NT2/D1 (cell line): ENCODE measurements around the gene MEOX1.

Experiments used
- DNase-seq: peaks from one replicate; pipeline ENCODE4 v3.0.0-alpha.2; 2011; ENCODE audit warnings: low read depth, low spot score
- H3K27me3 ChIP-seq: 2 replicates; pipeline ENCODE4 v1.6.0; 2011; ENCODE audit warnings: mild to moderate bottlenecking; ENCODE audit not compliant: insufficient read length, insufficient read depth
- H3K36me3 ChIP-seq: 2 replicates; pipeline ENCODE4 v1.6.1; 2011; ENCODE audit warnings: mild to moderate bottlenecking, low read length, mixed read lengths; ENCODE audit not compliant: insufficient read depth, insufficient read length
- H3K4me1 ChIP-seq: 2 replicates; pipeline ENCODE4 v1.5.1; 2011; ENCODE audit not compliant: insufficient read depth, insufficient read length
- H3K4me3 ChIP-seq: 2 replicates; pipeline ENCODE4 v1.5.1; 2011; ENCODE audit warnings: low read depth; ENCODE audit not compliant: insufficient read length
- H3K9ac ChIP-seq: 2 replicates; pipeline ENCODE4 v1.6.0; 2011; ENCODE audit warnings: low read depth; ENCODE audit not compliant: insufficient read length
- H3K9me3 ChIP-seq: 2 replicates; pipeline ENCODE4 v1.5.1; 2011; ENCODE audit warnings: mild to moderate bottlenecking, low read length; ENCODE audit not compliant: insufficient read depth
- SUZ12 ChIP-seq: IDR thresholded peaks from 2 replicates; pipeline ENCODE4 v1.6.1; 2011; ENCODE audit not compliant: insufficient read length, insufficient read depth; ENCODE audit errors: extremely low read depth
- YY1 ChIP-seq: IDR thresholded peaks from 2 replicates; pipeline ENCODE4 v1.6.1; 2011; ENCODE audit not compliant: insufficient read length, insufficient read depth
- ZNF274 ChIP-seq: IDR thresholded peaks from 2 replicates; pipeline ENCODE4 v1.6.1; 2011; ENCODE audit warnings: mild to moderate bottlenecking, low read depth, low read length

Gene MEOX1

DNA sequence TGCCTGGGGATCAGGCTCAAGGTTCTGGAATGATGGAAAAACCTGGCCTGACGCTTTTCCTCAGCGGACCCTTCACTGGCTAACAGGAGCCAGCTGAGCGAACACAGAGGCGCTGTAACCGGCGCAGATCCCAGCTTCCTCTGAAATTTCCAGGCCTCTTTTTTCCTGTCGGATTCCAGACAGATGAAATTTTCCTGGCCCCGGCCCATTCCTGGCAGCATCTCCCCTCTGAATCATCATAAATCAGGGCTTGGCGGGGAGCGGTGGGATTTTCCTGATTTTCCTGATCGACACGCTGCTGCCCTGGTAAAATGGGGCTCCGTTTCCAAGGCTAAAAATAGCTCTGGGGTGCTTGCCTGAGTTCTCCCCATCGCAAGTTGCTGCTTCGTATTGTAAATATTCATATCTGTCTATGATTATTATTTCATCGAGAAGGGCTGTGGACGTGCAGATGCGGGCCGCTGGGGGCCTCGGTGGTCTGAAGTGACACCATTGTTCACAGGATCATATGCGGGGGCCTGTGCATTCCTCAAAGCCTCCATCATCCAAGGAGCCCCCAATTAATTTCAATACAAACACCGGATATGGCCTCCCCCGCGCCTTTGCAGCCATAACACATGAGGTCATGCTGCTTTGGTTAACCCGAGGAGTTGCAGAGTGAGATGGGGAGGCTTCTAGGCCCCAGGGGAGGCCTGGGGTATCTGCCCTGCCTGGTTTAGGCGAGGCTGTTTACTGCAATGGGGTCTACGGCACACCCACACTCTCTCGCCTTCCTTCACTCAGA is 69.8 kb downstream of the MEOX1 start:
- no peaks in the 10 kb centered on the region for H3K36me3 ChIP-seq
- H3K4me3 ChIP-seq = no peak overlapping the region
- peaks cover 8% of the 10 kb centered on the region for H3K4me1 ChIP-seq
- TF ChIP-seq YY1 = no peak
- no peak for TF ChIP-seq SUZ12
- TF ChIP-seq ZNF274 = no peak
- H3K9me3 ChIP-seq = no peaks in the 10 kb centered on the region
- H3K9ac ChIP-seq = no peak overlapping the region
- no peak for DNase-seq
- no peaks in the 10 kb centered on the region for H3K27me3 ChIP-seq

DNA sequence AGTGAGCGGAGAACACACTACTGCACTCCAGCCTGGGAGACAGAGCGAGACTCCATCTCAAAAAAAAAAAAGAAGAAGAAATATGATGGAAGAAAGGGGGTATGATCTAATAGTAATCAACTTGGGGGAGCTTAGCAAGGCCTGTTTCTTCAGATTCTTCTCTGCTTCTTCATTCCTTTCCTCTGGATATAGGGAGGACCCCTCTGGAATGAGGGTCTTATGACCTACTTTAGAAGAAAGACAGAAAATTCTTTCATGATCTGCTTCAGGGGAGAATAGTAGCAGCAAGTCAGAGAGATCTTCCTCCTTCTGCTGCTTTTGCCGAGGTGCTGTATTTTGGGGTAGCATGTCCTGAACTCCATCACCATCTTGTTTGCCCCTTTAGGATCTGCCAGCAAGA is 70.7 kb downstream of the MEOX1 start:
- Histone ChIP-seq H3K9ac (no peak overlapping the region), H3K4me1 (peaks cover 8% of the 10 kb centered on the region), H3K27me3 (no peaks in the 10 kb centered on the region), H3K4me3 (no peak overlapping the region), H3K36me3 (no peaks in the 10 kb centered on the region), H3K9me3 (no peaks in the 10 kb centered on the region)
- no peak for DNase-seq
- TF ChIP-seq ZNF274 = no peak
- TF ChIP-seq YY1 = no peak
- no peak for TF ChIP-seq SUZ12
